Coronary artery (tissue), 2 donors: ENCODE measurements around the gene CFAP410.

Experiments
- DNase-seq: peaks from one replicate; pipeline ENCODE4 v3.0.0-alpha.2; 2017; ENCODE audit warnings: low spot score
- H3K27ac ChIP-seq, 2 donors: fragments of 200-600 bp; sonication (generic); one replicate each; pipeline ENCODE4 v1.5.1; 2016 to 2019
- H3K4me3 ChIP-seq: fragments of 200-600 bp; sonication (generic); 2 replicates; pipeline ENCODE4 v1.5.1; 2016; ENCODE audit warnings: mild to moderate bottlenecking, moderate library complexity
- CTCF ChIP-seq: fragments of 200-600 bp; sonication (generic); IDR thresholded peaks from one replicate; pipeline ENCODE4 v1.5.1; 2019; ENCODE audit warnings: antibody characterized with exemption

CFAP410 gene

GRCh38 chr21:44300262-44300959 lies 38.8 kb downstream of the CFAP410 start:
- TF ChIP-seq CTCF, result no peak
- no peak for DNase-seq
- peak overlapping the region; percentile 82 to 98 for H3K27ac ChIP-seq

GRCh38 chr21:44299458-44300261 lies 39.5 kb downstream of the CFAP410 start, which contains the start of gene PFKL:
PFKL (plus strand) TSS chr21:44300053; CDS start chr21:44300106, 53 bp downstream.
- DNase-seq, result no peak
- TF ChIP-seq CTCF, result no peak
- peak within 1 kb of the TSS; percentile 98 for H3K4me3 ChIP-seq
- peak within 1 kb of the TSS; percentile 82 to 98 for H3K27ac ChIP-seq

More at GRCh38 chr21:44300262-44300959, 38.8 kb downstream of the CFAP410 start:
- H3K4me3 ChIP-seq, result peak overlapping the region; percentile 98

- no peak for TF ChIP-seq CTCF
- DNase-seq, result no peak
- Histone ChIP-seq H3K27ac (peak overlapping the region; percentile 64 to 98), H3K4me3 (peak overlapping the region; percentile 98)
These were observed 40.1 kb downstream of the CFAP410 start for GRCh38 chr21:44299085-44299457.

- Histone ChIP-seq H3K27ac (no peak overlapping the region), H3K4me3 (no peak overlapping the region)
- no peak for TF ChIP-seq CTCF
- DNase-seq, result no peak
These were observed 40.9 kb downstream of the CFAP410 start for GRCh38 chr21:44298301-44298700.

- TF ChIP-seq CTCF, result peak; percentile 47
- Histone ChIP-seq H3K27ac (no peak overlapping the region), H3K4me3 (no peak overlapping the region)
- DNase-seq, result peak; percentile 86
These were observed 41.5 kb downstream of the CFAP410 start for GRCh38 chr21:44297525-44298290.

- Histone ChIP-seq H3K27ac (no peak overlapping the region), H3K4me3 (no peak overlapping the region)
- DNase-seq, result no peak
- no peak for TF ChIP-seq CTCF
These were observed 42.3 kb downstream of the CFAP410 start for GRCh38 chr21:44296916-44297315.
